Right forelimb (tissue), 1 donor: ENCODE measurements around the gene TSPO2.

Experiments
- DNase-seq: peaks from one replicate; pipeline ENCODE4 v3.0.0-alpha.2; 2018

The TSPO2 gene

DNA sequence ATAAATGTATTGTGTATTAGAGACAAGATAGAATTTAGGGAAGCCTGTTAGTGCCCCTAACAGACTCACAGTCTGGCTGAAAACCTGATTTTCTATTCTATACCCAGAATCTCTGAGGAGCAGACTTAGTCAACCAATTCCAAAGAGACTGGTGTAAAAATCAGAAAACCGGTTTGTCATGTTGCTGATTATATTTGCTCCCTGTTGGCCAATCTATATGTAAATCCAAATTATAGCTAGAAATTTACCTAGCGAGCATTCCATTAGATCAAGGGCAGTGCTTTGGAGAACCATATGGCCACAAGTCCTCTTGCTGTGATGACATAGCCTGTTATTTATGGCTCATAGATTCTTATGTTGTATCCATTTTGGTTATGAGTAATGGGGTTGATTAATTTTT, 35.3 kb downstream of the TSPO2 start:
- no peak for DNase-seq

DNA sequence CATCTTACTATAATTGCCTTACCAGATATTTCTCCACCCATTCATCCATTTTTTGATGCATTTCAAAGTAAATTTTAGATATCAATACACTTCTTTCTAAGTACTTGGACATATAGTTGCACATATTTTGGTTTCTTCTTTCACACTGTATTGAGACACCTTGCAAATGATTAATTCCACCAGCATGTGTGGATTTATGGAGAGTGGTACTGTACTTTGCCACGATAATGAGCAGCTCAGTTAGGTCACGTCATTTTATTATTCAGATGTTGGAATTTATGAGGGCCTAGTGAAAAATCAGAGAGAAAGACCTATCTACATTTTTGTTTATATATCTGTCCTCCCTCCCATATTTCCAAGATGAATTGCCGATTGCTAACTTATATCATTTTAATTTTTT, 35.8 kb downstream of the TSPO2 start:
- no peak for DNase-seq

DNA sequence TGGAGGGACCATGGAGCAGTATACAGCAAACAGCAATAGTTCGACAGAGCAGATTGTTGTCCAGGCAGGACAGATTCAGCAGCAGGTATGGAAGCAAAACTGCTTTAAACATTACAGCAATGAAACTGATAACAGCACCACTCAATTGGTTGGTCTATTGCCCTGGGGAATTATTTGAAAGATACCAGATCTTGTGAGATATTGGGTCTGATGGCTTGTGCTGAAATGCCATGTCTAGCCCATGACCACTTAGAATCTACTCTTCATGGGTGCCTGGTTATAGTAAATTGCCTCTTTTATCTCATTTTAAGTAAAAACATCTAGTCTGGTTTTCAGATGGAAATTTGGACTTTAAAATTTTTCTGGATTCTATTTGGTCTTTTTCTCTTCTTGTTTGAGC, 36.8 kb downstream of the TSPO2 start:
- no peak for DNase-seq

DNA sequence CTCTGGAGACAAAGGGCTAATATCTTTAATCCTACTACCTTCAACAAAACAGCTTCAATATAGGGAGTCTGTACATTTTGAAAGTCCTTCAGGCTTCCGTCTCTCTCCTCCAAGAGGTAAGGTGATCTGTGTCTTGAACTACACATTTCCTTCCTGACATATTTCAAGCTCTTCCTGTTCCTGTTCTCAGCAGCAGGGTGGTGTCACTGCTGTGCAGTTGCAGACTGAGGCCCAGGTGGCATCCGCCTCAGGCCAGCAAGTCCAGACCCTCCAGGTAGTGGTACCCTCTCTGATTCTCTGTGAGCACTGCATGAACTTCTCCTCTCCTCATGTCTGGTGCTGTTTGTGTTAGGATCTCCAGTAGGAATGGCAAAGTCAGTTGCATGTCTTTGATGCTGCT, 38.4 kb downstream of the TSPO2 start:
- DNase-seq, result no peak

DNA sequence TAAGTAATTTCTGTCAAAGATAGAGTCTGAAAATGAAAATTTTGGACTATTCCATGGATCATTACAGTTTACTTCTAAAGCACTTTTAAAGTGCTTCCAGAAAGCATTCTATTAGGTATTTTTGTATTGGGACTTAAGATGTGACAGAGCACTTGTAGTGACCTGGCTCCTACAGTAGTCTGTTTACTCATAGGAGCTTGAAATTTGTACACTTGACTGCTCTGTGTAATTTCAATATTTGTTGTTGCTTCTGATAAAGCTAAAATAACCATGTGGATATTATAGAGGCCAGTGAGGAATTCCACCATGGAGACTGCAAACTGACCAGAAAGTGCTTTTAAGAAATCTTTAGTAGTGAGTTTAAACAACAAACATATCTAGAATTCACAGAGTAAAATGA, 40.8 kb downstream of the TSPO2 start:
- no peak for DNase-seq

DNA sequence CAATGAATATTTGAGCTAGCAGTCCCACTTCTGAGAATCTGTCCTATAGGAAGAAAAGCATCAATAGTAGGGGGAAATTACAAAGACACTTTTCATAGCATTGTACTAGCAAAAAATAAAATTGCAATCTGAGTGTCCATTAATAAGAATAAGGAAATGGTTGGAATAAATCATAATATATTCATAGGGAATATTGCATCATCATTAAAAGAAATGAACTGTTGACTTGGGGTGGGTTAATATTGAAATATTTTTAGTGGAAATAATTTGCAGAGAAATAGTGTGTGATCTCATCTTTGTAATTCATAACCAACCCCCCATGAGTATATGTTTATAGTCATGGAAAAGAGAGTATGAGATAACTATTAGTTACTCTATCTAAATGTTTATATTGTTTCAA, 42.9 kb downstream of the TSPO2 start:
- no peak for DNase-seq

DNA sequence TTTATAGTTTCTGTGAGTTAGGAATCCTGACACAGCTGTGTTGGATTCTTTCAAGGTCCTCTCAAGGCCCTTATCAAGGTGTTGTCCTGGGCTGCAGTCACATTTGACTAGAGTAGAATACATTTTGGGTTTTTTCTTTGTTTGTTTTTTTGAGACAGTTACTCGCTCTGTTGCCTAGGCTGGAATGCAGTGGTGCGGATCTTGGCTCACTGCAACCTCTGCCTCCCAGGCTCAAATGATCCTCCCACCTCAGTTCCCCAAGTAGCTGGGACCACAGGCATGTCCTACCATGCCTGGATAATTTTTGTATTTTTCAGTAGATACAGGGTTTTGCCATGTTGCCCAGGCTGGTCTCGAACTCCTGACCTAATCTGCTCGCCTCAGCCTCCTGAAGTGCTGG, 46.2 kb downstream of the TSPO2 start:
- no peak for DNase-seq

DNA sequence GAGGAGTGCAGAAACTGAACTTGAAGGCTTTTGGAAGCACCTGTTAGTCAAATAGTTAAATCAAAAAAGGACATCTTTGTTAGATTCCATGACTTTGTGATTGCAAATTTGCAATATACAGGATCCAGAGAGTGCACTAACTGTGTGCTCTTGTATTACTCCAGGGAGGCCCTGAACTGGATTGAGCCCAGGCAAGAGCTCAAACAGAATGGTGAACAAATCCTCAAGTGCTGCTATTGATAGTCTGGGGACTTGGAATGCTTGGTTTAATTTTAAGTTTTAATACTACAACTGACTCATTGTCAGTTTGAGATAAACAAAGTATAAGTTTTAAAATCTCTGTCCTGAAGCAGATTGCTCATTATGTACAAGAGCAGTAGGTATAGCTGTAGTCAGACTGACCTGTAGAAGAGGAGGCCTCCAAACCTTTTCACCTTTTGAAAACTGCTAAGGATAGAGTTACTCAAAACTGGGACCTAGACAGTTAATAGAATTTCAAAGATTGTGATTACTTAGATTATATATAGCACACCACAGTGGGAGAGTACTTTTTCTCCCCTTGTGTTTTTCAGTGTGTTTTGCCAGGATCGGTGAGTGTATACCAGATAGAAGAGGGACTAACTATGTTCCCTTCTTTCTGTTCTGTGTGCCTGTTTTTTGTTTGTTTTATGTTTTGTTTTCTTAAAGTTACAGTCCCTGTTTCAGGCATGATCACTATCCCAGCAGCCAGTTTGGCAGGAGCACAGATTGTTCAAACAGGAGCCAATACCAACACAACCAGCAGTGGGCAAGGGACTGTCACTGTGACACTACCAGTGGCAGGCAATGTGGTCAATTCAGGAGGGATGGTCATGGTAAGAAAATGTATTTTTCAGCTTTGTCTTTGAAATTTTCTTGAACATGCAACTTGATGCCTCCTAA, 48.8 kb downstream of the TSPO2 start:
- DNase-seq, result no peak

DNA sequence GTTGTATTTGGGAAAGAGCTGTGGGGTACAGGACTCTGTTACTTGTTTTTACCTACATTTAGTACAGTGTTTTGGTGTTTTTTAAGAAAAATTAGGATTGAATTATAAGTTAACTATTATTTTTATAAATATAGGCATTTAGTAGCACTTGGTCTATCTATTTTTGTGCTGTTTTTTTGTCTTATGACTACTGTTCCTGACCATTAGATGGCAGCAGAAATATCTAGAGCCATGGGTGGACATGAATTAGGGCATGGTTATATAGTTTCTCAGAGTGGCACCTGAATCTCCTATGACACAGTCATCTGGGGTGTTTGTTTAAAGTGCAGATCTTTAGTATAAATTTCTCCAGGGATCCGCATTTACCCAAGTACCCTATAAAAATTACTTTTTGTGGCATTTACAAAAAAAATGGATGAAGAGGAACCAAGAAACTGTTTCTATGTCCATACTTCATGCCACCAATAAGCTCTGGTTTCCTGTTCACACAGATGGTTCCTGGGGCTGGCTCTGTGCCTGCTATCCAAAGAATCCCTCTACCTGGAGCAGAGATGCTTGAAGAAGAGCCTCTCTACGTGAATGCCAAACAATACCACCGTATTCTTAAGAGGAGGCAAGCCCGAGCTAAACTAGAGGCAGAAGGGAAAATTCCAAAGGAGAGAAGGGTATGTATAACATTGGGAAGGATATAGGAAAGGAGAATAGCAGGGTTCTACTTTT, 50.3 kb downstream of the TSPO2 start:
- no peak for DNase-seq

DNA sequence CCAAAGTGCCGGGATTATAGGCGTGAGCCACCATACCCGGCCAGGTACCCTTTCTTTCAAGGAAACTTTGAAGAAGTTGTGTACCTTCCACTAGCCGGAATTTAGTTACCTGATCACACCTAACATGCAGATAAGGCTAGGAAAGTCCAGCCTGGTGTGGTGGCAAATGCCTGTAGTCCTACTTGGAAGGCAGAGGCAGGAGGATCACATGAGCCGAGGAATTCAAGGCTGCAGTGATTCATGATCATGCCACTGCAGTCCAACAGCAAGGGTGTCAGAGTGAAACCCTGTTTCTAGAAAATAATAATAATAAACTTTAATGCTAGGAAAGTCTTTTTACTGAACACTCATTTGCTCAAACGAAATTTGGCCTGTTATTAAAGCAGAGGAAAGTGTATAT, 51.5 kb downstream of the TSPO2 start:
- DNase-seq, result no peak
